Tibial nerve (tissue), 4 donors: Measurements from ENCODE around the gene ARHGAP29. TPM values are rescaled to one million over a fixed set of nuclear protein-coding genes. Genes with fewer than 3 reads are reported as not detected.

Experiments
- DNase-seq, 2 donors: peaks; one replicate each; pipeline ENCODE4 v3.0.0-alpha.2; 2019; ENCODE audit warnings: low spot score in 2 of 2
- H3K27ac ChIP-seq, 4 donors: fragments of 200-600 bp; sonication (generic) in 3 of 4; one replicate each; pipeline ENCODE4 v1.5.1; 2017 to 2019; ENCODE audit warnings: mild to moderate bottlenecking in 1 of 4
- H3K27me3 ChIP-seq, 2 donors: fragments of 200-600 bp; sonication (generic) in 1 of 2; one replicate each; pipeline versions ENCODE4 v1.5.1 to v1.6.0; 2017 to 2019
- H3K36me3 ChIP-seq, 3 donors: fragments of 200-600 bp; sonication (generic); one replicate each; pipeline ENCODE4 v1.5.1; 2018 to 2019
- H3K4me1 ChIP-seq, 4 donors: fragments of 200-600 bp; sonication (generic) in 3 of 4; one replicate each; pipeline ENCODE4 v1.5.1; 2017 to 2019
- H3K4me3 ChIP-seq, 4 donors: fragments of 200-600 bp; sonication (generic) in 3 of 4; one replicate each; pipeline ENCODE4 v1.5.1; 2017 to 2019; ENCODE audit warnings: mild to moderate bottlenecking in 1 of 4, moderate library complexity in 1 of 4
- H3K9me3 ChIP-seq, 4 donors: fragments of 200-600 bp; sonication (generic) in 3 of 4; one replicate each; pipeline ENCODE4 v1.5.1; 2017 to 2019
- CTCF ChIP-seq, 5 experiments: fragments of 200-600 bp in 3 of 5; fragments of 450-650 bp in 2 of 5; sonication (generic) in 3 of 5; IDR thresholded peaks; one replicate each; pipeline ENCODE4 v1.5.1; 2016 to 2019; ENCODE audit warnings: antibody characterized with exemption in 5 of 5, mild to moderate bottlenecking in 3 of 5, moderate library complexity in 2 of 5
- EP300 ChIP-seq, 2 donors: sonication (generic); formaldehyde crosslinking; IDR thresholded peaks; one replicate each; pipeline ENCODE4 v1.6.1; 2017; ENCODE audit warnings: antibody characterized with exemption in 2 of 2, mild to moderate bottlenecking in 1 of 2
- POLR2A ChIP-seq, 2 donors: fragments of 450-650 bp; IDR thresholded peaks; one replicate each; pipeline ENCODE4 v1.6.1; 2017; ENCODE audit warnings: antibody characterized with exemption in 2 of 2, mild to moderate bottlenecking in 2 of 2, moderate library complexity in 2 of 2
- WGBS, 2 donors: methylation state at CpG; one replicate each; pipeline ENCODE4 v1.1.5; 2018; 5-methylcytosine and 5-hydroxymethylcytosine counted together
- total RNA-seq, 4 donors: library from RNA; depleted of rRNA; stranded (reverse); fragments of >200 nt; gene quantifications; one replicate each; pipeline ENCODE4 v1.1.0, GENCODE V29; 2016

The ARHGAP29 gene
- total RNA-seq, 4 donors from 2014 or later = 45.9 to 80.4 (median 50.1) TPM

- Histone ChIP-seq H3K9me3 (no peaks in the 10 kb centered on the region), H3K27me3 (no peaks in the 10 kb centered on the region), H3K27ac (no peak overlapping the region), H3K4me1 (no peaks in the 10 kb centered on the region), H3K36me3 (peaks cover 0 to 43% (median 0%) of the 10 kb centered on the region in 3 donors), H3K4me3 (no peak overlapping the region)
- TF ChIP-seq EP300 (IDR thresholded peaks at IDR 0.05) = no peak
- TF ChIP-seq POLR2A (IDR thresholded peaks at IDR 0.05) = no peak
- no peak for DNase-seq
- WGBS, 2 donors = 93 to 94% methylated on average over 2 of the region's 2 CpGs
Observed at GRCh38 chr1:94199398-94199797, 38.0 kb downstream of the ARHGAP29 start.

GRCh38 chr1:94194079-94194865 is 43.1 kb downstream of the ARHGAP29 start:
- peaks cover 0 to 5% (median 2%) of the 10 kb centered on the region in 4 donors for H3K4me1 ChIP-seq
- H3K27me3 ChIP-seq = no peaks in the 10 kb centered on the region
- 94 to 97% methylated on average over 2 of the region's 2 CpGs for WGBS, 2 donors
- no peak for TF ChIP-seq POLR2A (IDR thresholded peaks at IDR 0.05)
- TF ChIP-seq CTCF (IDR thresholded peaks at IDR 0.05) = no peak
- no peak for TF ChIP-seq EP300 (IDR thresholded peaks at IDR 0.05)
- no peak overlapping the region for H3K4me3 ChIP-seq
- no peak for DNase-seq
- peaks cover 0 to 2% (median 0%) of the 10 kb centered on the region in 3 donors for H3K36me3 ChIP-seq
- no peaks in the 10 kb centered on the region for H3K9me3 ChIP-seq
- H3K27ac ChIP-seq = no peak overlapping the region

- TF ChIP-seq POLR2A (IDR thresholded peaks at IDR 0.05) = no peak
- no peak for TF ChIP-seq EP300 (IDR thresholded peaks at IDR 0.05)
- TF ChIP-seq CTCF (IDR thresholded peaks at IDR 0.05) = no peak
- no peak overlapping the region for H3K4me3 ChIP-seq
- no peak for DNase-seq
- H3K27ac ChIP-seq = peak overlapping the region in 1 of 4 donors; percentile 33
- no peaks in the 10 kb centered on the region for H3K27me3 ChIP-seq
- H3K4me1 ChIP-seq = peaks cover 0 to 5% (median 2%) of the 10 kb centered on the region in 4 donors
- H3K9me3 ChIP-seq = no peaks in the 10 kb centered on the region
- peaks cover 0 to 6% (median 0%) of the 10 kb centered on the region in 3 donors for H3K36me3 ChIP-seq
- 51 to 52% methylated on average over 1 of the region's 1 CpG for WGBS, 2 donors
Observed at GRCh38 chr1:94193128-94193527, 44.3 kb downstream of the ARHGAP29 start.

GRCh38 chr1:94191216-94191615 is 46.2 kb downstream of the ARHGAP29 start:
- Histone ChIP-seq H3K4me1 (peaks cover 0 to 5% (median 2%) of the 10 kb centered on the region in 4 donors), H3K27me3 (no peaks in the 10 kb centered on the region), H3K4me3 (no peak overlapping the region), H3K27ac (no peak overlapping the region), H3K36me3 (peaks cover 0 to 20% (median 0%) of the 10 kb centered on the region in 3 donors), H3K9me3 (no peaks in the 10 kb centered on the region)
- no peak for DNase-seq
- WGBS, 2 donors = 58 to 68% methylated on average over 1 of the region's 1 CpG
- TF ChIP-seq POLR2A (IDR thresholded peaks at IDR 0.05) = no peak
- no peak for TF ChIP-seq EP300 (IDR thresholded peaks at IDR 0.05)
- no peak for TF ChIP-seq CTCF (IDR thresholded peaks at IDR 0.05)

GRCh38 chr1:94186946-94187345 is 50.4 kb downstream of the ARHGAP29 start:
- Histone ChIP-seq H3K4me3 (no peak overlapping the region), H3K4me1 (no peaks in the 10 kb centered on the region), H3K9me3 (no peaks in the 10 kb centered on the region), H3K27me3 (no peaks in the 10 kb centered on the region), H3K36me3 (peaks cover 0 to 49% (median 0%) of the 10 kb centered on the region in 3 donors), H3K27ac (no peak overlapping the region)
- 77 to 84% methylated on average over 3 of the region's 3 CpGs for WGBS, 2 donors
- no peak for DNase-seq
- TF ChIP-seq EP300 (IDR thresholded peaks at IDR 0.05) (no peak), CTCF (IDR thresholded peaks at IDR 0.05) (no peak)
